Aorta (tissue), 5 donors: ENCODE data around the gene CEBPB. TPM values are rescaled to one million over a fixed set of nuclear protein-coding genes. Genes with fewer than 3 reads are reported as not detected.
A peak's percentile ranks its signal among the peaks of the same experiment; 100 is the strongest.
"Not testable (repeated sequence)": the region's sequence is repeated elsewhere in the genome, so short reads cannot be mapped to it uniquely, and the experiment has no call there.

Source experiments
- ATAC-seq: fragments of 200-7000 bp; cut with Tn5 transposase; one replicate; pipeline ENCODE4 v1.9.1; 2022; ENCODE audit warnings: moderate library complexity; ENCODE audit not compliant: low FRiP score
- DNase-seq, 2 donors: peaks; one replicate each; pipeline ENCODE4 v3.0.0-alpha.2; 2020
- H3K27ac ChIP-seq, 2 donors: one replicate each; pipeline ENCODE4 v1.5.1; 2013; ENCODE audit warnings: low read length in 2 of 2, mild to moderate bottlenecking in 2 of 2, moderate library complexity in 2 of 2, control low read depth in 1 of 2, inconsistent platforms in 1 of 2, low read depth in 1 of 2
- H3K27me3 ChIP-seq, 2 donors: one replicate each; pipeline ENCODE4 v1.6.1; 2013; ENCODE audit warnings: control low read depth in 1 of 2, low read length in 1 of 2, mild to moderate bottlenecking in 1 of 2, moderate library complexity in 1 of 2; ENCODE audit not compliant: insufficient read depth in 2 of 2, control insufficient read depth in 1 of 2
- H3K36me3 ChIP-seq, 2 donors: one replicate each; pipeline ENCODE4 v1.6.1; 2013; ENCODE audit warnings: control low read depth in 1 of 2, low read length in 1 of 2, mild to moderate bottlenecking in 1 of 2; ENCODE audit not compliant: insufficient read depth in 2 of 2, control insufficient read depth in 1 of 2
- H3K4me1 ChIP-seq, 2 donors: one replicate each; pipeline ENCODE4 v1.6.1; 2013; ENCODE audit warnings: low read length in 2 of 2, control low read depth in 1 of 2, mild to moderate bottlenecking in 1 of 2, moderate library complexity in 1 of 2; ENCODE audit not compliant: insufficient read depth in 2 of 2, control insufficient read depth in 1 of 2
- H3K4me3 ChIP-seq, 2 donors: one replicate each; pipeline ENCODE4 v1.5.1; 2013; ENCODE audit warnings: low read length in 2 of 2, control low read depth in 1 of 2, mild to moderate bottlenecking in 1 of 2
- H3K9me3 ChIP-seq: one replicate; pipeline ENCODE4 v1.6.1; 2013; ENCODE audit warnings: mild to moderate bottlenecking, low read length; ENCODE audit not compliant: control insufficient read depth
- WGBS, 2 donors: extraction: QIAGEN DNeasy Blood & Tissue Kit; methylation state at CpG; one replicate each; pipeline ENCODE4 v1.1.7; 2013; 5-methylcytosine and 5-hydroxymethylcytosine counted together
- intact Hi-C, 2 donors: fragments of 100-400 bp; cut with DNase I; formaldehyde crosslinking; loops; one replicate each; pipeline versions ENCODE4 v1.14.2 to v1.15.0; 2022
- polyA plus RNA-seq, 2 donors: library from polyadenylated mRNA; stranded (reverse); fragments of 200-250 nt; gene quantifications; one replicate each; pipeline ENCODE4 v1.2.3, GENCODE V29; 2013
- total RNA-seq, 2 donors: library from RNA; stranded (reverse); fragmentation: NEBNext Ultra II Directional; extraction: Animal tissue kit (Norgen Biotek cat#: 25700); gene quantifications; one replicate each; pipeline ENCODE4 v1.2.1, GENCODE V29; 2021
- donor health status: healthy with polysubstance abuse.
- donor health status: Bipolar disorder and iron deficiency.
- donor health status: DM: no; HTN: no; CAD: no.
- donor health status: DM: no; HTN: no; CAD: no.
- donor health status: DM: yes; HTN: yes; CAD: no.

CEBPB gene
- total and polyA plus RNA-seq, 4 donors: 15.8 to 141 (median 50.7) TPM

DNA sequence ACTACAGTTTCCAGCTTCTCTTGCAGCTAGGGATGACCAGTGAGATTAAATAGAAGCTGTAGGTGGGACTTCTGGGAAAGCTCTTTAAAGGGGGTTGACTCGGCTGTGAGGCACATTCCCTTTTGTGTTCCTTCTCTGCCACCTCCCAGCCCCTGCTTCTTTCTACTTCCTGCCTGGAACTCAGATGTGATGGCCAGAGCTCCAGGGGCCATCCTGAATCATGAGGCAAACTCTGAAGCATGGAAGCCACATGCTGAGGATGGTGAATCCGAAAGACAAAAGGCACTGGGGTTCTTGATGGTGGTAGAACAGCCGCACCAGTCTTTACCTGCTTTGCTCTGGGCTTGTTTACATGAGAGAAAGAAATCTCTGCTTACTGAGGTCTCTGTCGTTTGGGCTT lies 9.1 kb downstream of the CEBPB start:
- intact Hi-C loops: loop anchor here (5.0 to 10.0 kb wide), 4 partner anchors 75 to 195 kb away; no protein-coding TSS in a partner anchor
- Histone ChIP-seq H3K4me3 (no peak overlapping the region), H3K36me3 (no peaks in the 10 kb centered on the region), H3K27me3 (no peaks in the 10 kb centered on the region), H3K4me1 (no peaks in the 10 kb centered on the region), H3K27ac (no peak overlapping the region), H3K9me3 (no peaks in the 10 kb centered on the region)
- ATAC-seq (no peak), DNase-seq (peak in 1 of 2 donors; percentile 9)
- 87 to 91% methylated on average over 4 of the region's 4 CpGs for WGBS, 2 donors

GRCh38 chr20:50200482-50201104 lies 10.0 kb downstream of the CEBPB start:
- no peak overlapping the region for H3K27ac ChIP-seq
- H3K9me3 ChIP-seq: no peaks in the 10 kb centered on the region
- ATAC-seq: no peak
- DNase-seq: peak in 1 of 2 donors; percentile 17
- no peak overlapping the region for H3K4me3 ChIP-seq
- H3K36me3 ChIP-seq: no peaks in the 10 kb centered on the region
- H3K4me1 ChIP-seq: no peaks in the 10 kb centered on the region
- H3K27me3 ChIP-seq: no peaks in the 10 kb centered on the region
- WGBS, 2 donors: 77 to 81% methylated on average over 6 of the region's 6 CpGs
- intact Hi-C loops: loop anchor here in 1 of 2 donors (5.0 kb wide), 1 partner anchor 82 kb away; no protein-coding TSS in a partner anchor

DNA sequence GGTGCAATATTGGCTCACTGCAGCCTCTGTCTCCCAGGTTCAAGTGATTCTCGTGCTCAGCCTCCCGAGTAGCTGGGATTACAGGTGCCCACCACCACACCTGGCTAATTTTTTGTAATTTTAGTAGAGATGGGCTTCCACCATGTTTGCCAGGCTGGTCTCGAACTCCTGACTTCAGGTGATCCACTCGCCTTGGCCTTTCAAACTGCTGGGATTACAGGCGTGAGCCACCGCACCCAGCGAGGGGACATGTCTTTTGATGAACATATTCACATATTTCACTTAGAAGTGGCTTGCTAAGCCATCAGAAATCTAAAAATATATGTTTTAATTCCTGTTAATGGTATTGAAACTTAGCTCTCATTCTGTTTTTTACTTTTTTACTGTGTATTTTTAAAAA lies 11.1 kb downstream of the CEBPB start:
- not testable (repeated sequence) for ATAC-seq, H3K36me3 ChIP-seq, H3K9me3 ChIP-seq, H3K27me3 ChIP-seq, H3K27ac ChIP-seq, H3K4me3 ChIP-seq, H3K4me1 ChIP-seq
- intact Hi-C loops: loop anchor here in 1 of 2 donors (5.0 kb wide), 1 partner anchor 81 kb away; no protein-coding TSS in a partner anchor
- DNase-seq: peak in 1 of 2 donors; percentile 36
- 97% methylated on average over 7 of the region's 7 CpGs for WGBS, 2 donors

GRCh38 chr20:50202677-50203076 lies 12.0 kb downstream of the CEBPB start:
- no peak overlapping the region for H3K27ac ChIP-seq
- no peaks in the 10 kb centered on the region for H3K4me1 ChIP-seq
- ATAC-seq (no peak), DNase-seq (no peak)
- intact Hi-C loops: loop anchor here in 1 of 2 donors (5.0 kb wide), 1 partner anchor 80 kb away; no protein-coding TSS in a partner anchor
- H3K36me3 ChIP-seq: no peaks in the 10 kb centered on the region
- H3K27me3 ChIP-seq: no peaks in the 10 kb centered on the region
- H3K9me3 ChIP-seq: no peaks in the 10 kb centered on the region
- H3K4me3 ChIP-seq: no peak overlapping the region
- 96 to 97% methylated on average over 5 of the region's 5 CpGs for WGBS, 2 donors

DNA sequence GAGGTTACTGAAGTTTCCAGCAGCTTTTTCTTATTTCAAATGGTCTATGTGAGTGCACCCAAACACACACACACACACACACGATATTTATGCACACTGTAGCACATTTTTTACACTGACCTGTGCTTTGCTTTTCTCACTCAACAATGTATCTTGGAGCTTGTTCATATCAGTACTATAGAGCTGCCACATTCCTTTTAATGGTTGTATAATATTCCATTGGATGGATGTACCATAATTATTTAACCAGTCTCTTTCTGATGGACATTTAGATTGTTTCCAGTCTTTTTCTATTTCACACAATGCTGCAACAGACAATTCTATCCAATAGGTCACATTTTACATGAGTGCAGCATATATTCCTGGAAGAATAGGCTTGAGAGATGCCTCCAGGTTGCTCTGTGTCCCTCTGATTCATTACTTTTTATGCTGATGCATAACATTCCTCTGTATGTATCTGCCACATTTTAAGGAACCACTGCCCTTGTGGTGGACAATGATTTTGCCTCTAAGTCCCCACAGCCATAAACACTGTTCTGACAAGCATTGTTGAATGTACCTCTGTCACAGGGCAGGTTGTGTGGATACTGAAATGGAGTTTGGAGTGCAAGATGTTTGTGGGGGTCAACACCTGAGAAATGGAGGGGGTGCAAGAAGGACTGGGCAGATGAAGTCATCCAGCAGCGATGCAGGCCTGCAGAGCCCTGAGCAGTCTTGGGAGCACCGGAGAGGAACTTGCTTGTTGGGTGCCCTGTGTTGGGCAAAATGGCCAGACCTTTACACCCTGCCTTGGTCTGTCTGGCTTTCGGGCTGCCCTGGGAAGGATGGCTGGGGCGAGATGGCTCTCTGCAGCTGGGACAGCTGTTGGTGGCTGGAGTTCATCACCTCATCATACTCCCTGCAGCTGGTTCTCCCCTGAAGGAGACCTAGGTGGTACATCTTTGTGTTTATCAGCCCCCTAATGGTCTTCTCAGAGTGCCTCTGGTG lies 13.6 kb downstream of the CEBPB start:
- no peaks in the 10 kb centered on the region for H3K27me3 ChIP-seq
- no peak overlapping the region for H3K4me3 ChIP-seq
- intact Hi-C loops: loop anchor here in 1 of 2 donors (5.0 kb wide), 1 partner anchor 78 kb away; no protein-coding TSS in a partner anchor
- no peaks in the 10 kb centered on the region for H3K4me1 ChIP-seq
- no peak for ATAC-seq
- H3K36me3 ChIP-seq: no peaks in the 10 kb centered on the region
- 97 to 98% methylated on average over 5 of the region's 5 CpGs for WGBS, 2 donors
- DNase-seq: peak in 1 of 2 donors; percentile 27
- no peaks in the 10 kb centered on the region for H3K9me3 ChIP-seq
- H3K27ac ChIP-seq: no peak overlapping the region

DNA sequence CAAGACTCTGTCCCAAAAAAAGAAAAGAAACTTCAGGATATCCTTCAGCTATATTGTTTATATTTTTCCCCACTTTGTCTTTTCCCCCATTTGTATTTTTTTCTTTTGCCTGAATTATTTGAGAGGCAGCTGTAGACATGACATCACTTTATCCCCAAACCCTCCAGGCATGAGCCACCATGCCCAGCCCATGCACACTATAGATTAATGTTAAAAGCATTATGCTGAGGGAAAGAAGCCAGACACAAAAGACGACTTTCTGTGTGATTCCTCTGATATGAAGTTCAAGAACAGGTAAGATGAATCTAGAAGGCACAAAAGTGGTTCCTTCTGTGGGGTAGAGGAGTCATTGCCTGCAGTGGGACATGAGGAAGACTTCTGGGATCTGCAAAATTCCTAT lies 16.4 kb downstream of the CEBPB start:
- Histone ChIP-seq H3K36me3 (no peaks in the 10 kb centered on the region), H3K4me3 (no peak overlapping the region), H3K4me1 (no peaks in the 10 kb centered on the region), H3K27me3 (no peaks in the 10 kb centered on the region), H3K27ac (no peak overlapping the region), H3K9me3 (no peaks in the 10 kb centered on the region)
- intact Hi-C loops: no loop called here
- 73 to 79% methylated on average over 1 of the region's 1 CpG for WGBS, 2 donors
- ATAC-seq: no peak
- no peak for DNase-seq

GRCh38 chr20:50208085-50208491 lies 17.5 kb downstream of the CEBPB start:
- Histone ChIP-seq H3K4me1 (no peaks in the 10 kb centered on the region), H3K9me3 (no peaks in the 10 kb centered on the region), H3K27me3 (no peaks in the 10 kb centered on the region), H3K4me3 (no peak overlapping the region), H3K36me3 (no peaks in the 10 kb centered on the region), H3K27ac (no peak overlapping the region)
- DNase-seq (peak in 1 of 2 donors; percentile 21), ATAC-seq (peak; percentile 38)
- WGBS, 2 donors: 62 to 73% methylated on average over 7 of the region's 7 CpGs
- intact Hi-C loops: no loop called here

DNA sequence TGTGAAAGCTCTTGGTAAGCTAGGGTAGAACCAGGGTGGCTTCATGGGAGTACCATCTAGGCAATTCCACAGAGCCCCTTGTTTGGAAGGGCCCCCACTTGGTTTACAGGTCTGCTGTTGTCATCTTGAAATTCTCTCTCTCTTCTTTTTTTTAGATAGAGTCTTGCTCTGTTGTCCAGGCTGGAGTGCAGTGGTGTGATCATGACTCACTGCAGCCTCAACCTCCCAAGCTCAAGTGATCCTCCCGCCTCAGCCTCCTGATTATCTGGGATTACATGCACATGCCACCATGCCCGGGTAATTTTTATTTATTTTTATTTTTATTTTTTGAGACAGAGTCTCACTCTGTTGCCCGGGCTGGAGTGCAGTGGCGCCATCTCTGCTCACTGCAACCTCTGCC lies 18.2 kb downstream of the CEBPB start:
- DNase-seq: peak in 1 of 2 donors; percentile 13
- H3K27ac ChIP-seq, H3K9me3 ChIP-seq, H3K36me3 ChIP-seq, H3K4me3 ChIP-seq, intact Hi-C loops, ATAC-seq, H3K27me3 ChIP-seq, H3K4me1 ChIP-seq: not testable (repeated sequence)
- WGBS, 2 donors: 86 to 87% methylated on average over 4 of the region's 4 CpGs
